ENCODE measurements around the gene ANKRD13C. TPM values are rescaled to one million over a fixed set of nuclear protein-coding genes. Genes with fewer than 3 reads are reported as not detected.
A peak's percentile ranks its signal among the peaks of the same experiment; 100 is the strongest.

ANKRD13C gene
- polyA plus RNA-seq, 1 donor (not counting 4 experiments of a cell fraction or from before 2014, with no cell fraction given): 13.4 TPM

DNA sequence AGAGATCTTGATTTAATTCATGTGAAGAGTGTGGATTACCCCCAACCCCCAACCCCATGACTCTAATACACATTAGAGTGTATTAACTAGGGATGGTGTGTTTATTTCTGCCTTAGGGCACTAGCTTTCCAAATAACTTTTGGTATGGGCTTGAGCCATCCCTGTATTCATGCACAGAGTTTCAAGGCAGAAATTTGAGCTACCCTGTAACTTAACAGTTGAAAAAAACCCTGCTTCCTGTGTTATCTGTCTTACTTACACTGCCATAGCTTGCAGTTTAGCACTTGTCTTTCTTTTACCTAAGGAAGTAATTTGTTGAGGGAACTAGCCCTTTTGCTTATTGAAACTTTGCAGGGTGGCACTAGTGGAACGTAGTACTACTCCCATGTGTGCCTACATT, 127.1 kb downstream of the ANKRD13C start:
- Histone ChIP-seq H3K36me3 (ENCODE audit: control insufficient read depth in 2 of 2, extremely low read depth in 1 of 2, insufficient read depth in 2 of 2, low read length in 2 of 2) (peaks cover 15 to 34% of the 10 kb centered on the region in 2 experiments), H3K4me1 (ENCODE audit: control insufficient read depth, extremely low read depth, insufficient read depth, low read length) (peaks cover 24% of the 10 kb centered on the region), H4K20me1 (ENCODE audit: control insufficient read depth, extremely low read depth, insufficient read depth, low read length) (peaks cover 6% of the 10 kb centered on the region), H3K9me1 (ENCODE audit: control insufficient read depth, extremely low read depth, insufficient read depth, low read length) (no peaks in the 10 kb centered on the region), H3K27ac (ENCODE audit: control insufficient read depth, insufficient read depth, low read length) (no peak overlapping the region), H3K9ac (ENCODE audit: control insufficient read depth, extremely low read depth, insufficient read depth, low read length) (no peak overlapping the region), H3K4me3 (ENCODE audit: control insufficient read depth in 2 of 3, extremely low read depth in 1 of 3, insufficient read depth in 2 of 3, low read depth in 1 of 3, low read length in 3 of 3) (no peak overlapping the region), H2AFZ (ENCODE audit: control insufficient read depth, low read length) (no peak overlapping the region), H3K4me2 (ENCODE audit: control insufficient read depth, extremely low read depth, insufficient read depth, low read depth, low read length) (no peak overlapping the region), H3K79me2 (ENCODE audit: control insufficient read depth, insufficient read depth, low read length) (peaks cover 74% of the 10 kb centered on the region), H3K9me3 (ENCODE audit: control insufficient read depth, low read depth, low read length) (no peaks in the 10 kb centered on the region), H3K27me3 (ENCODE audit: control insufficient read depth, extremely low read depth, insufficient read depth, low read length) (no peaks in the 10 kb centered on the region)
- TF ChIP-seq, protein P1, sequence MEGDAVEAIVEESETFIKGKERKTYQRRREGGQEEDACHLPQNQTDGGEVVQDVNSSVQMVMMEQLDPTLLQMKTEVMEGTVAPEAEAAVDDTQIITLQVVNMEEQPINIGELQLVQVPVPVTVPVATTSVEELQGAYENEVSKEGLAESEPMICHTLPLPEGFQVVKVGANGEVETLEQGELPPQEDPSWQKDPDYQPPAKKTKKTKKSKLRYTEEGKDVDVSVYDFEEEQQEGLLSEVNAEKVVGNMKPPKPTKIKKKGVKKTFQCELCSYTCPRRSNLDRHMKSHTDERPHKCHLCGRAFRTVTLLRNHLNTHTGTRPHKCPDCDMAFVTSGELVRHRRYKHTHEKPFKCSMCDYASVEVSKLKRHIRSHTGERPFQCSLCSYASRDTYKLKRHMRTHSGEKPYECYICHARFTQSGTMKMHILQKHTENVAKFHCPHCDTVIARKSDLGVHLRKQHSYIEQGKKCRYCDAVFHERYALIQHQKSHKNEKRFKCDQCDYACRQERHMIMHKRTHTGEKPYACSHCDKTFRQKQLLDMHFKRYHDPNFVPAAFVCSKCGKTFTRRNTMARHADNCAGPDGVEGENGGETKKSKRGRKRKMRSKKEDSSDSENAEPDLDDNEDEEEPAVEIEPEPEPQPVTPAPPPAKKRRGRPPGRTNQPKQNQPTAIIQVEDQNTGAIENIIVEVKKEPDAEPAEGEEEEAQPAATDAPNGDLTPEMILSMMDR (optimal IDR thresholded peaks at IDR 0.05 in 1 of 3, IDR thresholded peaks at IDR 0.05 in 1 of 3, conservative IDR thresholded peaks at IDR 0.05 in 1 of 3; ENCODE audit: extremely low read depth in 1 of 3, insufficient read depth in 2 of 3, low read length in 3 of 3): no peak
- TF ChIP-seq EZH2 (IDR thresholded peaks at IDR 0.05; ENCODE audit: low read length): no peak
- dilution Hi-C loops (cut with MboI; ENCODE audit: extremely low pct_ligation_motif_present, low sequenced_read_pairs): no loop called here
- peak; percentile 26 for FAIRE-seq
- no peak for DNase-seq (ENCODE audit: low read depth, low spot score)

DNA sequence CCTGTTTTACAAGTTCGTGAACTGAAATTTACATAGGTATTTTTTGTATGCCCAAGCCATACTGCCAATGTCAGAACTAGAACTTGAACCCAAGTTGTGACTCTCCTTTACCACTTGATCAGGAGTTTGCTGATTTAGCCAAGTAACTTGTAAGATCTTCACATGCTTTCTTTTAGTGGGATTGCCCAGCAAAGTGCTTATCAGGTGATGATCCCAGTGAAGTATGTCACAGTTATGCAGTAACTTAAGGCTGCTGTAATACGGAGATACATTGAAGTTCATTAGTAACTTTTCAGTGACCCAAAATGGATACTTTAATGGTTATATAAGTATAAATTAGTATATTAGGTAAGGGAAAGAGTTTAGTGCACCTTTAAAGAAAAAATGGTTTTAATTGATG, 129.6 kb downstream of the ANKRD13C start:
- no peaks in the 10 kb centered on the region for H3K9me3 ChIP-seq (ENCODE audit: control insufficient read depth, low read depth, low read length)
- FAIRE-seq (no peak), DNase-seq (ENCODE audit: low read depth, low spot score) (no peak)
- H2AFZ ChIP-seq (ENCODE audit: control insufficient read depth, low read length): no peak overlapping the region
- peaks cover 6% of the 10 kb centered on the region for H4K20me1 ChIP-seq (ENCODE audit: control insufficient read depth, extremely low read depth, insufficient read depth, low read length)
- peaks cover 29% of the 10 kb centered on the region for H3K4me1 ChIP-seq (ENCODE audit: control insufficient read depth, extremely low read depth, insufficient read depth, low read length)
- no peaks in the 10 kb centered on the region for H3K27me3 ChIP-seq (ENCODE audit: control insufficient read depth, extremely low read depth, insufficient read depth, low read length)
- dilution Hi-C loops (cut with MboI; ENCODE audit: extremely low pct_ligation_motif_present, low sequenced_read_pairs): no loop called here
- no peak overlapping the region for H3K27ac ChIP-seq (ENCODE audit: control insufficient read depth, insufficient read depth, low read length)
- H3K9me1 ChIP-seq (ENCODE audit: control insufficient read depth, extremely low read depth, insufficient read depth, low read length): no peaks in the 10 kb centered on the region
- peaks cover 7 to 18% of the 10 kb centered on the region in 2 experiments for H3K36me3 ChIP-seq (ENCODE audit: control insufficient read depth in 2 of 2, extremely low read depth in 1 of 2, insufficient read depth in 2 of 2, low read length in 2 of 2)
- TF ChIP-seq EZH2 (IDR thresholded peaks at IDR 0.05; ENCODE audit: low read length): no peak
- TF ChIP-seq, protein P1 (optimal IDR thresholded peaks at IDR 0.05 in 1 of 3, IDR thresholded peaks at IDR 0.05 in 1 of 3, conservative IDR thresholded peaks at IDR 0.05 in 1 of 3; ENCODE audit: extremely low read depth in 1 of 3, insufficient read depth in 2 of 3, low read length in 3 of 3): no peak
- peaks cover 81% of the 10 kb centered on the region for H3K79me2 ChIP-seq (ENCODE audit: control insufficient read depth, insufficient read depth, low read length)
- H3K4me3 ChIP-seq (ENCODE audit: control insufficient read depth in 2 of 3, extremely low read depth in 1 of 3, insufficient read depth in 2 of 3, low read depth in 1 of 3, low read length in 3 of 3): no peak overlapping the region
- no peak overlapping the region for H3K4me2 ChIP-seq (ENCODE audit: control insufficient read depth, extremely low read depth, insufficient read depth, low read depth, low read length)
- no peak overlapping the region for H3K9ac ChIP-seq (ENCODE audit: control insufficient read depth, extremely low read depth, insufficient read depth, low read length)

Data from keratinocyte (primary cell).